NCI-H1436 treated with DMSO at 0.1 percent for 48 hours (cell line): ENCODE results near the gene FER.
"Not testable (repeated sequence)": the region's sequence is repeated elsewhere in the genome, so short reads cannot be mapped to it uniquely, and the experiment has no call there.

ENCODE experiments used
- DNase-seq: peaks from one replicate; lab custom pipeline; 2025; lab: John Stamatoyannopoulos, UW

The FER gene

DNA sequence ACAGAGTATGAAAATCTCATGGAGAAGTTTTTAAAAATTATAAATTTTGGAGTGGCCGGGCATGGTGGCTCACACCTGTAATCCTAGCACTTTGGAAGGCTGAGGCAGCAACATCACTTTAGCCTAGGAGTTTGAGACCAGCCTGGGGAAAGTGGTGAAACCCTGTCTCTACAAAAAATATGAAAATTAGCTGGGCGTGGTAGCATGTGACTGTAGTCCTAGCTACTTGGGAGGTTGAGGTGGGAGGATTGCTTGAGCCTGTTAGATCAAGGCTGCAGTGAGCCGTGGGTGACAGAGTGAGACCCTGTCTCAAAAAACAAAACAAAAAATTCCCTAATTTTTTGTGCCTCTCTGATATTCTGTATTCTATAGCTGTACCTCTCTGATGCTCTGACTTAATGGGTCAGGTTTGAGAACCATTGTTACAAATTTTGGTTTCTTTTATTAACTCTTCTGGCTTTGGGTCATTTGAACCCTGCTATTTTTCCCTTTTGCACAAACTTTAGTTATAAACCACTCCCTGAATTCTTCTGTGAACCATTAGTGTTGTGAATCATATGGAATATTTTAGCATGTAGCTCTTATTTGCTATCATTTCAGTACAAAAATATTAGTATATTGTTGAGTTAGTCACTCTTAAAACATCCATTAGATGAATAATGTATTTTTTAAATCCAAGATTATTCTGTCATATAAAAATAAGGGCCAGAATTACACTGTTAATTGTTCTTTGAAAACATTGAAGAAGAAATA, 51.0 kb downstream of the FER start:
- no peak for DNase-seq

GRCh38 chr5:108801301-108801700, 53.6 kb downstream of the FER start:
- no peak for DNase-seq

DNA sequence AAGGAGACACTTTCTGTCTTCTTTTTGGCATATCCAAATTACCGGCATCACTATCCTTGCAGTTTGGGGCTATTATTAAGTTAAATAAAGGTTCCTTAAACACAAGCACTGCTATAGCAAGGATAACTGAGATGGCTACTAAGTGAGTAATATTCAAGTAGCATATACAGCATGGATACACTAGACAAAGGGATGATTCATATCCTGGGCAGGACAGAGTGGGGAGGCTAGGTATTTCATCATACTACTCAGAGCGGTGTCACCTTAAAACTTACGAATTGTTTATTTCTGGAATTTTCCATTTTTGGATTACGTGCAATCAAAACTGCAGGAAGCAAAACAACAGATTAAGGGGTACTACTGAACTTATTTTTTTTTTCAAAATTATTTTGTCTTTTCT, 54.1 kb downstream of the FER start:
- DNase-seq: no peak

DNA sequence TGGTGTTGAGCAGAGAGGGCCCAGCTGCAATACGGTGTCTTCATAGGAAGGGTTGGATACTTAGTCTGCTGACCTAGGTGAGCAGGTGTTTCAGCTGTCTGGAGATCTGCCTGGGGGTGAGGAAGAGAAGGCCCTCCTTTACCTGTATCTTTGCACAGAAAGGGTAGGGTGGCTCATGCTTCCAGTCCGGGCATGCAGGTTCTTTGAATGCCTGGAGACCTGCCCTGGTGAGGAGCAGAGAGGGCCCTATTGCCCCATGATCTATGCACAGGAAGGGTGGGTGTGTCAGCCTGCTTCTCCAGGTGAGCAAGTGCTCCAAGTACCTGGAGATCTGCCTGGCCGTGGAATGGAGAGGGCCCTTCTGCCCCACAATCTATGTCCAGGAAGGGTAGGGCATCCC, 63.0 kb downstream of the FER start:
- no peak for DNase-seq

DNA sequence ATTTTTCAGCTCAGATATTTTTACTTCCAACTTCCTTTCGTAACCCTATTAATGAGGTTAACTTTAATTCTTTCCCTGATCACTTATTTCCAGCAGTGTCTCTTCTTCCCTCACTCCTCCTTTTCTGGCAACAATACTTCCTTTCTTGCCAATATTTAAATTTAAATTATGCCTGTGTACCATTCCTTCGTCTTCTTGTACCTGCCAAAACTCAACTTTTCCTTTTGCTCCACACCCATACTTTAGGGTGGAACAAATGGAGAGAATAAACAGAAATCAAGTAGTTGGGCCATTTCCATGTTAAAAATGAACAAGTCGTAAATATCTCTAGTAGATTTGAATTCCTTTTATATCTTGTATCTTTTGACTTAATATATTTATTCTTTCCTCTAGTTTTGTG, 66.0 kb downstream of the FER start:
- DNase-seq: no peak

DNA sequence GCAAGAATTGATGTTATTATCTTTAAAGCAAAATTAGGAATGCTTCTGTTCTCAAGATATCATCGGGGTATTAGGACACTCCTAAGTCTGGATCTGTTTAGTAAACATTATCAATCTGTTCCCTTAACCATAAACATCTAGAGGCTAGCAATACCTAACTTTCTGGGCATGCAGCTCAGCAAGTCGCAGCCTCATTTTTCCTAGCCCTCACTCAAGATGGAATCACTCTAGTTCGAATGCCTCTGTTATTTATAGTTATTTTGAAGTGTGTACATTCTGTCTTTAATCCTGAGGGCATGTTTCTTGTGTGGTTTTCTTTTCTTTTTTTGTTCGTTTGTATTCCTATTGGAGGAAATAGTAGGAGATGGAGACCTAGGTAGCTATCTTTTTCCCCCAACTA, 66.9 kb downstream of the FER start:
- no peak for DNase-seq

GRCh38 chr5:108818613-108819272, 71.0 kb downstream of the FER start:
- no peak for DNase-seq

- no peak for DNase-seq
Measured at GRCh38 chr5:108820983-108821382, 73.3 kb downstream of the FER start.

- DNase-seq: no peak
Measured at GRCh38 chr5:108822211-108822947, 74.7 kb downstream of the FER start.

DNA sequence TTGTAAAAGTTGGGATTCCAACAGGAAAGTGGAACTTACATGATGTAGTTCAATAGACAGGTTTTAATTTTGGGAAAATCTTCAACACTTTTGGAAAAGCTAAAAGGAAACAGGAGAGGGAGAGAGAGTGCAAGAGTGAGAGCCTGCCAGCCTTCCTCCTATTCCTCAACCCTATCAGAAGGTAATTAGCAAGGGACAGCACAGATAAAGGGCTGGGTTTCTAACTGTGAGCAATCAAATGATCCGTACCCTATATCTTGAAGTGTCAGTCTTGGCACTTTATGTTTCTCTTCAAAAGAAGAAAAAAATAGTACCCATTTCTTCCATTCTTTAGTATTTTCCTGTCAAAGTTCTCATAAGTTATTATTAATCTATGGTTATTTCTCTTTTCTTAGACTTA, 79.4 kb downstream of the FER start:
- DNase-seq: no peak

DNA sequence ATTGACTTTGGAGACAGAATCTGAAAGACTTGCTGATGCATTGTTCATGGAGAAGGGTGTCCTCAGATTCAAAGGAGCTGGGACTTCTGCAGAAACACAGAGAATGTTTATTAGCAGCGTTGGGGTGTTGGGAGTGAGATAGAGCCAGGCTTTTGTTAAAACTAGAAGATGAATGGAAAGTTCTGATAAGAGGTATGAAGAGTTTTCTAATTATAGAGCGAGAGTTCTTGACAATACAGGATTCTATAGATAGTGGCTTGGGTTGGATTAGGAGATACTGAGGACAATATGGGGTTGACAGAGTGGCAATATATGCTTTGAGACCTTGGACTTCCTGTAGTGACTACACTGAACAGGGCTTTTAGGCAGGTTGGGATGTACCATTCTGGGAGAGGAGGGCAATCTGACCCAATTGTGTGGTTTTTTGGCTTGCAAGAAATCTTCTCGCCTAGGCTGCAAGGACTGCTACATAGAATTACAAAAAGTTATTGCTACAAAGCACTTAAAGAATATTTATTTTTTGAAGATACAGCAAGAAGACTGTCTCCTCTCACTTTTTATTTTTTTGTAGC, 83.1 kb downstream of the FER start:
- no peak for DNase-seq

- no peak for DNase-seq
Measured at GRCh38 chr5:108836492-108836891, 88.8 kb downstream of the FER start.

- not testable (repeated sequence) for DNase-seq
Measured at GRCh38 chr5:108842260-108842941, 94.7 kb downstream of the FER start.

GRCh38 chr5:108851129-108851528, 103.4 kb downstream of the FER start:
- not testable (repeated sequence) for DNase-seq

DNA sequence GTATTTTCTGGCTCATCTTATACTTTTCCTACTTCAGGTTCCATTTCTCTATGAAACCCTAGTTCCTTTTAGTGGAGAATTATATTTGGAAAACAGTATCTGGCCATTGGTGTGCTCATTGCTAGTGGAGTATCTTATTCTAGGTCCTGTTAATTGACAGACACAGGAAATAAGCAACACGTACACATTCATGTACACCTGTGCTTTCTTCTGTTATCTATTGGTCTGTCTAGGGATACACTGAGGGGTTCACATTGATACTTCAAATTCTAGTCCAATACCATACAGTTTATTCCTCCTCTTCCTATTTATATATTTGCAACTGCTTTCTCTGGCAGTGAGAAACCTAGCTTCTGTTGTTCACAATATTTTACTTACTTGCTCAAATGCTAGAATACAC, 110.2 kb downstream of the FER start:
- no peak for DNase-seq

- DNase-seq: no peak
Measured at GRCh38 chr5:108858959-108859358, 111.3 kb downstream of the FER start.

DNA sequence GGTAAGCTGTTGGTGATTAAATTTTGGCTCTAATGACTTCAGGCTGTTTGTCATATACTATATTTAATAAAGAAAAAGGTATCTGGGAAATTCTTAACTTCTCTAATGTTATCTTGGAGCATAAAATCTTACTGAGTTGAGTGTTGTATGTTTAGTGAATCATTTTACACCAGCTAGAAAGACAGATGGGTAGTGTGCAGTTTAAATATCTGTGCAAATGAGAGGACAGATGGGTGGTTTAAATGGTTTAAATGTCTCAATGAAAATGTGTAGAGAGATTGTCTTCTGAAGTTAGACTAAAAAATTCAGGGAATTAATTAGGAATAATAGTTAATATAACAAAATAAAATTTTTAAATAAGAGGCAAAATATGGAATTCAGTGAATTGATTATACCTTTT, 114.5 kb downstream of the FER start:
- no peak for DNase-seq

DNA sequence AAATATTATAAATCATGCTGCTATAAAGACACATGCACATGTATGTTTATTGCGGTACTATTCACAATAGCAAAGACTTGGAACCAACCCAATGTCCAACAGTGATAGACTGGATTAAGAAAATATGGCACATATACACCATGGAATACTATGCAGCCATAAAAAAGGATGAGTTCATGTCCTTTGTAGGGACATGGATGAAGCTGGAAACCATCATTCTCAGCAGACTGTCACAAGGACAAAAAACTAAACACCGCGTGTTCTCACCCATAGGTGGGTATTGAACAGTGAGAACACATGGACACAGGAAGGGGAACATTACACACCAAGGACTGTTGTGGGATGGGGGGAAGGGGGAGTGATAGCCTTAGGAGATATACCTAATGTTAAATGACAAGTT, 118.4 kb downstream of the FER start:
- not testable (repeated sequence) for DNase-seq

DNA sequence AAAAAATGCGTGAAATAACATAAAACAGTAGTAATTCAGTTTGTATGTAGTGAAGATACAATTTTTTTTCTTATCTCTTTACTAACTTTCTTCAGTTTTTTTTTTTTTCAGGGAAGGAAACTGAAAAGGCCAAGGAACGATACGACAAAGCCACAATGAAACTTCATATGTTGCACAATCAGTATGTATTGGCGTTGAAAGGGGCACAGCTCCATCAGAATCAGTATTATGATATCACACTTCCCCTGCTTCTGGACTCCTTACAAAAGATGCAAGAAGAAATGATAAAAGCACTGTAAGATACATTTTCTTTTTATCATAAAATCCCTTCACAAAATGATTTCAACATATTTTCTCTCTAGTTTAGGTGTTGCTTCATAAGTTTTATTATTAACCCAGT, 120.0 kb downstream of the FER start:
- no peak for DNase-seq

DNA sequence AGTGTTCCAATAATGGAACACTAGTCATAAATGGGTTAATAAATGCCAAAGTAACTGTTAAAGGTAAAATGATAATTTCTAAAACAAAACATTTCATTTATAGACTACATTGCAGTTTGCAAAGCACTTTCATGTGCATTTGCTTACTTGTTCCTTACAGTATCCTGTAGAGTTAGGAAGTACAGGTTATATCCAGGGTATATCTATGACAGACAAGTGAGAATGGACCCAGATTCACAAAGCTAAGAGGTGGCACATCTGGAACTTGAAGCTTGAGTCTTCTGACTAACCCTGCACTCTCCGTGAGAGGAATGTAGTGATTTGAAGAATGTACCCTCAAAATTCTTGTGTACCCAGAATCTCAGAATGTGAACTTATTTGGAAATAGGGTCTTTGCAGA, 121.4 kb downstream of the FER start:
- no peak for DNase-seq

- DNase-seq: no peak
Measured at GRCh38 chr5:108876451-108876850, 128.8 kb downstream of the FER start.

GRCh38 chr5:108878756-108879155, 131.1 kb downstream of the FER start:
- no peak for DNase-seq
